Measurements from ENCODE around the gene RNF128. TPM values are rescaled to one million over a fixed set of nuclear protein-coding genes. Genes with fewer than 3 reads are reported as not detected.

Gene RNF128
- polyA plus RNA-seq, 1 experiment, result 0.09 TPM

DNA sequence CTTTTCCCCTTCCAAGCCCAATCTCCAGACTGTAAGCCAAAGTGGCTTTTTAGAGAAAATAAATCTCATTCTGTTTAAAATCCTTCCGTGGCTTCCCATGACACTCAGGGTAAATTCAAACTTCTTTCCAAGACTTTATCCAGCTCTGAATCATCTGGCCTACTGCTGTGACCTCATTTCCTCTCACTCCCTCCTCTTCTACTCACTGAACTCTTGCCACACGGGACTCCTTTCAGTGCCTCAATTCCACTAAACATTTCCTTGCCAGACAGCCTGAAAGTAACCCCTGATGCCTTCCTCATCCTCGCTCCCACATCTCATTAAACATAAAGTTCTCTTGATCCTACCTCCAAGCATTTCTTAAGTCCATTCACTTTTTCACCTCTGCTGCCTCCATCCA is 27.8 kb upstream of the RNF128 start:
- no peaks in the 10 kb centered on the region for H3K27me3 ChIP-seq (ENCODE audit: control insufficient read depth, insufficient read depth, low read length)
- TF ChIP-seq, protein P1, sequence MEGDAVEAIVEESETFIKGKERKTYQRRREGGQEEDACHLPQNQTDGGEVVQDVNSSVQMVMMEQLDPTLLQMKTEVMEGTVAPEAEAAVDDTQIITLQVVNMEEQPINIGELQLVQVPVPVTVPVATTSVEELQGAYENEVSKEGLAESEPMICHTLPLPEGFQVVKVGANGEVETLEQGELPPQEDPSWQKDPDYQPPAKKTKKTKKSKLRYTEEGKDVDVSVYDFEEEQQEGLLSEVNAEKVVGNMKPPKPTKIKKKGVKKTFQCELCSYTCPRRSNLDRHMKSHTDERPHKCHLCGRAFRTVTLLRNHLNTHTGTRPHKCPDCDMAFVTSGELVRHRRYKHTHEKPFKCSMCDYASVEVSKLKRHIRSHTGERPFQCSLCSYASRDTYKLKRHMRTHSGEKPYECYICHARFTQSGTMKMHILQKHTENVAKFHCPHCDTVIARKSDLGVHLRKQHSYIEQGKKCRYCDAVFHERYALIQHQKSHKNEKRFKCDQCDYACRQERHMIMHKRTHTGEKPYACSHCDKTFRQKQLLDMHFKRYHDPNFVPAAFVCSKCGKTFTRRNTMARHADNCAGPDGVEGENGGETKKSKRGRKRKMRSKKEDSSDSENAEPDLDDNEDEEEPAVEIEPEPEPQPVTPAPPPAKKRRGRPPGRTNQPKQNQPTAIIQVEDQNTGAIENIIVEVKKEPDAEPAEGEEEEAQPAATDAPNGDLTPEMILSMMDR (IDR thresholded peaks at IDR 0.05; ENCODE audit: insufficient read depth, low read depth, low read length), result no peak
- no peak overlapping the region for H3K4me3 ChIP-seq (ENCODE audit: low read depth, low read length)
- ChIA-PET CTCF (no interaction called here), POLR2A (no interaction called here)
- no peak for DNase-seq (ENCODE audit: low read depth)
- H3K36me3 ChIP-seq (ENCODE audit: control insufficient read depth, insufficient read depth, low read length), result no peaks in the 10 kb centered on the region

DNA sequence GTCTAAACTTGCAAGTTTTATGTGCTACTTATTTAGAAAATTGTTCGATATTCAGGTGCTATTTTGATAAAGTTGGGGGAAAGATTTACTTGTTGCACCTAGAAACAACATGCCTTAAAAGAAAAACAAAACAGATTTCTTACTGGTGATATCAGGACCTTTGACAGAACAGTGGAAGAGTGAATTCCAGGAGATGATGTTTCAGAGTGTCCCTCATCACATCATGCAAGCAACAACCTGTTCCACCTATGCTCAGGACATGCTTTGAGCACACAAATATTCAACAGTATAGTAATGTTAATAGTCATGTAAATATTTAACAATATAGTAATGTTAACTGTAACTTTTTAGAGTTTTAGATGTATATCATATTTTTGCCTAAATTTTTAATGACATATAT is 23.9 kb upstream of the RNF128 start:
- H3K27me3 ChIP-seq (ENCODE audit: control insufficient read depth, insufficient read depth, low read length), result no peaks in the 10 kb centered on the region
- TF ChIP-seq, protein P1 (IDR thresholded peaks at IDR 0.05; ENCODE audit: insufficient read depth, low read depth, low read length), result no peak
- POLR2A ChIA-PET, result no interaction called here

DNA sequence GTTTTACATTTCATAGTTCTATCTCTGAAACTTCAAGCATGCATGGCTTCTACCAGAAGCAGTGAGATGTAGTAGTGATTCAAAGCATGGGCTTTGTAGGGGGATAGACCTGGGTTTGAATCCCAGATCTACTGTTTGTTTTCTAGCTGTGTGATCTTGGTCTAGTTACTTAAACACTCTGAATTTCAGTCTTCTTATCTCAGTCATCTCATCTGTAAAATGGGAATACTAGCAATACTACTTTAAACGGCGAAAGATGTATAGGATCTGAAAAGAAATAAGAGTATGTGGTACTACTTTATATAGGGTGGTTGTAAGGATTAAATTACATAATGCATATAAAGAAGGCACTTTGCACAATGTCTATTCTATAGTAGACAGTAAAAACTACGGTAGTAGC is 20.0 kb upstream of the RNF128 start:
- CTCF ChIA-PET, result no interaction called here

More for the DNA sequence above, 23.9 kb upstream of the RNF128 start:
- no peak for DNase-seq (ENCODE audit: low read depth)
- Histone ChIP-seq H3K4me3 (ENCODE audit: low read depth, low read length) (no peak overlapping the region), H3K36me3 (ENCODE audit: control insufficient read depth, insufficient read depth, low read length) (no peaks in the 10 kb centered on the region)
- CTCF ChIA-PET, result interaction anchor here (0.7 kb wide), 1 partner anchor 1546 kb away, joined by 3 read pairs; no protein-coding TSS in a partner anchor

DNA sequence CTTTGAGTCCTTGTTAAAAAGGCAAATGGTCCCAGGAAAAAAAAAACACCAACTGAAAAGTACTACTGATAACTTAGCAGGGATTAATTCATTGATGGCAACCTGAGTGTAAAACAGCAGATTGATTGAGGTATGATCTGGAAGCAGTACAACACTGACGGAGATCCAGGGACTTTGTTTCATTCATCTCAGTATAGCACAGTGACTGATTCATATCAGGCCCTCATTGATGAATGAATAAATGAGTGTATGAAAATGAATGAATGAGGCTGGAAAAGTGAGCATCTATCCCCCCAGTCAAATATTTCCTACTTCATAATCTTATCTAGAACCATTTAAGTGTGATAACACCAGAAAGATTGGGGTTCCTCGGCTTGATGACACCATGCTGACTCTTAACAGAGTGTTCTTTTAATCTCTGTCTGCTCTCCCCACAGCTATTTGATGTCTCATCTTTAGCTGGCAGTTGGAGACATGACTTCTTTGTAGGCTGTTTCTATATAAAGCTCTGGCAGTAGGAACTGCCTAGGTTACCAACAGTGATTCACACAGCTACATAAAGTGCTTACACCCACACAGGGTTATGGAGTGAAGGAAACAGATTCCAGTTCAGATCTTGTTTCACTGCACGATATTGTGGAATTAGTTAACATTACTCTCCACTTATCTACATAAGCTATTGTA is 18.6 kb upstream of the RNF128 start:
- TF ChIP-seq, protein P1 (IDR thresholded peaks at IDR 0.05; ENCODE audit: insufficient read depth, low read depth, low read length), result no peak
- H3K27me3 ChIP-seq (ENCODE audit: control insufficient read depth, insufficient read depth, low read length), result no peaks in the 10 kb centered on the region
- ChIA-PET POLR2A (no interaction called here), CTCF (no interaction called here)
- H3K4me3 ChIP-seq (ENCODE audit: low read depth, low read length), result no peak overlapping the region
- peak; percentile 74 for DNase-seq (ENCODE audit: low read depth)
- H3K36me3 ChIP-seq (ENCODE audit: control insufficient read depth, insufficient read depth, low read length), result no peaks in the 10 kb centered on the region

More for the DNA sequence above, 20.0 kb upstream of the RNF128 start:
- H3K4me3 ChIP-seq (ENCODE audit: low read depth, low read length), result no peak overlapping the region
- H3K36me3 ChIP-seq (ENCODE audit: control insufficient read depth, insufficient read depth, low read length), result no peaks in the 10 kb centered on the region
- POLR2A ChIA-PET, result no interaction called here
- H3K27me3 ChIP-seq (ENCODE audit: control insufficient read depth, insufficient read depth, low read length), result no peaks in the 10 kb centered on the region
- DNase-seq (ENCODE audit: low read depth), result no peak
- TF ChIP-seq, protein P1 (IDR thresholded peaks at IDR 0.05; ENCODE audit: insufficient read depth, low read depth, low read length), result no peak

DNA sequence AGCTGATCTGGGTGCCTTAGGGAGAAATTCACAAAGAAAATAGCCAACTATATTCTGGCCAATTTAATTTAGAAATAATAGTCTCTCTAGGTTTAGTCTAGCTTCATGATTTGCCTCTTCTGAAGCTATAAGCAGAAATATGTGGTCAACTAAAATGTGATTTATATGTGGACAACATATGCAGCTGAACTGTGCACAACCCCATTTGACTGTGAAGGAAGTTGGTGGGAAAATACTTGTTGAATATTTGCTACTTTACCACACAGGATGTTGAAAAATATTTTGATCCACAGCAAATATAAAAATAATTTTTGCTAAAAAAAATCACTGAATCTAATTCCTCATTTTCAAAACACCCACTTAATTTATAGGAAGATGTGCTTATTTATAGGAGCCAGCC is 15.7 kb upstream of the RNF128 start:
- Histone ChIP-seq H3K36me3 (ENCODE audit: control insufficient read depth, insufficient read depth, low read length) (no peaks in the 10 kb centered on the region), H3K27me3 (ENCODE audit: control insufficient read depth, insufficient read depth, low read length) (no peaks in the 10 kb centered on the region), H3K4me3 (ENCODE audit: low read depth, low read length) (no peak overlapping the region)
- DNase-seq (ENCODE audit: low read depth), result no peak
- ChIA-PET POLR2A (no interaction called here), CTCF (no interaction called here)
- TF ChIP-seq, protein P1 (IDR thresholded peaks at IDR 0.05; ENCODE audit: insufficient read depth, low read depth, low read length), result no peak

Data from BJ (cell line).